Measurements from ENCODE around the gene STK31.
A peak's percentile ranks its signal among the peaks of the same experiment; 100 is the strongest.

DNA sequence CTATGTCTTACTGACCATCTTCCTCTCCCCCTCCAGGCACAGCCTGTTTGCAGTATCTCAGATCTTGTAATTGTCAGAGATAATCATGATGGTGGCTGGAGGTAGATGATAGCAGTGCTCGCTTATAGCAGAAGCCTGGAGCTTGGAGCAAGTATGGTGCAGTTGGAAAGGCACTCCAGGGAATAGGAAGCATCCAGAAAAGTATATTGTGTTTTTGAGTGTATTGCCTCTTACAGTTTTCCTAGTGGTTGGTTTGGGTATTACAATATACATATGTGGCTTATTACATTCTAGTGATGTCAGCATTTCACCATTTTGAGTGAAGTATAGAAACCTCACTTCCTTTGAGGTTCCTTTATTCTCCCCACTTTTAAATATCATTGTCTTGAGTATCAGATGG lies 101.5 kb downstream of the STK31 start:
- TF ChIP-seq CTCF (IDR thresholded peaks at IDR 0.05) = peak; percentile 50
- no peak for TF ChIP-seq EZH2 (IDR thresholded peaks at IDR 0.05)

Data from neural progenitor cell (in vitro differentiated cells).